Stimulated activated naive CD8-positive, alpha-beta T cell treated with anti-CD3 and anti-CD28 coated beads, Interleukin-15, Interleukin-2, amounts not matched to agents 100 U/mL and 50 U/mL, for 24 hours (primary cell): ENCODE measurements around the gene BMPER.

Experiments used
- ATAC-seq: fragments of 150-1000 bp; cut with Tn5 transposase; one replicate; pipeline ENCODE4 v1.10.0; 2021
- DNase-seq: peaks from one replicate; pipeline ENCODE4 v3.0.0; 2021

Gene BMPER

GRCh38 chr7:33923440-33924229 lies 18.3 kb downstream of the BMPER start:
- DNase-seq (no peak), ATAC-seq (no peak)

GRCh38 chr7:33926535-33926934 lies 21.2 kb downstream of the BMPER start:
- no peak for DNase-seq
- no peak for ATAC-seq

GRCh38 chr7:33928986-33929385 lies 23.6 kb downstream of the BMPER start:
- no peak for ATAC-seq
- no peak for DNase-seq

- ATAC-seq (no peak), DNase-seq (no peak)
These were observed 26.9 kb downstream of the BMPER start for GRCh38 chr7:33932221-33932620.

- ATAC-seq (peak; percentile 57), DNase-seq (peak; percentile 71)
These were observed 27.6 kb downstream of the BMPER start for GRCh38 chr7:33932832-33933468.

GRCh38 chr7:33933611-33934281 lies 28.4 kb downstream of the BMPER start:
- DNase-seq (no peak), ATAC-seq (no peak)

GRCh38 chr7:33934391-33934790 lies 29.1 kb downstream of the BMPER start:
- no peak for DNase-seq
- ATAC-seq: no peak

GRCh38 chr7:33936503-33936902 lies 31.2 kb downstream of the BMPER start:
- no peak for ATAC-seq
- DNase-seq: no peak

- no peak for DNase-seq
These were observed 32.5 kb downstream of the BMPER start for GRCh38 chr7:33937871-33938270.

GRCh38 chr7:33939121-33939520 lies 33.8 kb downstream of the BMPER start:
- ATAC-seq: no peak
- no peak for DNase-seq

More at GRCh38 chr7:33937871-33938270, 32.5 kb downstream of the BMPER start:
- no peak for ATAC-seq

- DNase-seq (no peak), ATAC-seq (no peak)
These were observed 35.2 kb downstream of the BMPER start for GRCh38 chr7:33940503-33940902.

- ATAC-seq (no peak), DNase-seq (no peak)
These were observed 36.1 kb downstream of the BMPER start for GRCh38 chr7:33941418-33941817.

GRCh38 chr7:33946094-33946699 lies 40.9 kb downstream of the BMPER start:
- DNase-seq (no peak), ATAC-seq (no peak)

GRCh38 chr7:33950047-33950714 lies 44.8 kb downstream of the BMPER start:
- ATAC-seq (no peak), DNase-seq (no peak)

- ATAC-seq: no peak
These were observed 47.5 kb downstream of the BMPER start for GRCh38 chr7:33952824-33953223.

GRCh38 chr7:33958104-33958503 lies 52.8 kb downstream of the BMPER start:
- no peak for DNase-seq
- no peak for ATAC-seq

More at GRCh38 chr7:33952824-33953223, 47.5 kb downstream of the BMPER start:
- no peak for DNase-seq

GRCh38 chr7:33959676-33960075 lies 54.3 kb downstream of the BMPER start:
- no peak for ATAC-seq
- no peak for DNase-seq

GRCh38 chr7:33961948-33962347 lies 56.6 kb downstream of the BMPER start:
- DNase-seq: no peak
- no peak for ATAC-seq

- no peak for ATAC-seq
- DNase-seq: no peak
These were observed 59.3 kb downstream of the BMPER start for GRCh38 chr7:33964417-33965182.

GRCh38 chr7:33965183-33965744 lies 59.9 kb downstream of the BMPER start:
- ATAC-seq: no peak
- no peak for DNase-seq

GRCh38 chr7:33968591-33968990 lies 63.3 kb downstream of the BMPER start:
- ATAC-seq: no peak
- no peak for DNase-seq
